Esophagus muscularis mucosa (tissue), 4 donors: ENCODE data around the gene ZNF827. TPM values are rescaled to one million over a fixed set of nuclear protein-coding genes. Genes with fewer than 3 reads are reported as not detected.
A peak's percentile ranks its signal among the peaks of the same experiment; 100 is the strongest.

Experiments
- DNase-seq: peaks from one replicate; pipeline ENCODE4 v3.0.0-alpha.2; 2017; ENCODE audit errors: extremely low spot score
- H3K27ac ChIP-seq, 4 donors: fragments of 200-600 bp; sonication (generic); replicated peaks in 1 of 4; 1 replicate in 3 of 4; 2 replicates in 1 of 4; pipeline ENCODE4 v1.5.1; 2016 to 2019; ENCODE audit warnings: mild to moderate bottlenecking in 1 of 4
- H3K27me3 ChIP-seq, 4 donors: fragments of 200-600 bp; sonication (generic); one replicate each; pipeline versions ENCODE4 v1.5.1 to v1.6.0; 2016 to 2019
- H3K36me3 ChIP-seq, 4 donors: fragments of 200-600 bp; sonication (generic); one replicate each; pipeline ENCODE4 v1.5.1; 2016 to 2019
- H3K4me1 ChIP-seq, 4 donors: fragments of 200-600 bp; sonication (generic); one replicate each; pipeline ENCODE4 v1.5.1; 2016 to 2019
- H3K4me3 ChIP-seq, 4 donors: fragments of 200-600 bp; sonication (generic); 1 replicate in 2 of 4; 2 replicates in 2 of 4; pipeline ENCODE4 v1.5.1; 2016 to 2019; ENCODE audit warnings: mild to moderate bottlenecking in 4 of 4, moderate library complexity in 1 of 4
- H3K9me3 ChIP-seq, 4 donors: fragments of 200-600 bp; sonication (generic); 1 replicate in 3 of 4; 2 replicates in 1 of 4; pipeline ENCODE4 v1.5.1; 2016 to 2019
- CTCF ChIP-seq, 3 experiments: fragments of 200-600 bp in 2 of 3; fragments of 450-650 bp in 1 of 3; sonication (generic) in 2 of 3; IDR thresholded peaks; one replicate each; pipeline ENCODE4 v1.5.1; 2017 to 2019; ENCODE audit warnings: antibody characterized with exemption in 3 of 3, mild to moderate bottlenecking in 2 of 3, moderate library complexity in 1 of 3
- EP300 ChIP-seq: sonication (generic); formaldehyde crosslinking; IDR thresholded peaks from one replicate; pipeline ENCODE4 v1.6.1; 2017; ENCODE audit warnings: antibody characterized with exemption
- POLR2A ChIP-seq: fragments of 450-650 bp; IDR thresholded peaks from one replicate; pipeline ENCODE4 v1.6.1; 2017; ENCODE audit warnings: antibody characterized with exemption, moderate library complexity, mild to moderate bottlenecking, low read depth
- POLR2AphosphoS5 ChIP-seq, 2 donors: sonication (generic); formaldehyde crosslinking; IDR thresholded peaks; one replicate each; pipeline ENCODE4 v1.6.1; 2017; ENCODE audit warnings: antibody characterized with exemption in 2 of 2
- WGBS: methylation state at CpG from one replicate; pipeline ENCODE4 v1.1.5; 2018; 5-methylcytosine and 5-hydroxymethylcytosine counted together
- intact Hi-C: fragments of 100-400 bp; cut with DNase I; formaldehyde crosslinking; loops from one replicate; pipeline ENCODE4 v1.15.1; 2023
- total RNA-seq, 4 donors: library from RNA; depleted of rRNA; stranded (reverse); fragments of >200 nt; gene quantifications; one replicate each; pipeline versions ENCODE4 v1.1.0 to v1.2.1, GENCODE V29; 2016

ZNF827 gene
- total RNA-seq, 4 donors from 2014 or later, result 11.1 to 27.2 (median 19.0) TPM

DNA sequence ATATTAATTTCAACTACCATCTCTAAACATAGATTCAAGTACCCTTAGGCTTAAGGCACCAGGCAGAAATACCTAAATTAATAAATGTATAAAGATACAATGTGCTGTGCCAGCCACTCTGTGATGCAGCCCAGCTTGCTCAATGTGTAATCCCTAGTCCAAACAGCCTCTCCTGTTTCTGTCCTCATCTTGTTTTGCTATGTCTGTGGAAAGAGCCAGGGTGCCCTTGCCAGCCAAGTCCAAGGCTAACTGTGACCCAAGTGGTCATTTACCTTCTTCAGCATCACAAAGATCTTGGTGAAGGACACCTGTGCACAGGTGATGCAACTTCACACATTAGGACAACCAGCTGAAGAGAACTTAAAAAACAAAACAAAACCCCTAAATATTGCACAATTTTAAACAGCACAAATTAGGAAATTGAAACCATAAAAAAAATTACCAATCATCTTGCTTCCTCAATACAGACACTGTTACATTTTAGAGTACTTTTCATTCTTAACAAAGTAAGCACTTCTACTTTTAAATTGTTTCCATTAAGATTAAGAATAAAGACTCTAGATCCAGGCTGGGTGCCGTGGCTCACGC lies 169.1 kb downstream of the ZNF827 start:
- no peaks in the 10 kb centered on the region for H3K27me3 ChIP-seq

GRCh38 chr4:145766273-145766672 lies 172.3 kb downstream of the ZNF827 start:
- Histone ChIP-seq H3K27ac (no peak overlapping the region), H3K4me3 (no peak overlapping the region), H3K27me3 (no peaks in the 10 kb centered on the region), H3K9me3 (no peaks in the 10 kb centered on the region), H3K36me3 (peaks cover 12 to 52% (median 43%) of the 10 kb centered on the region in 4 donors), H3K4me1 (no peaks in the 10 kb centered on the region)
- intact Hi-C loops, result no loop called here
- peak; percentile 39 for DNase-seq
- WGBS, result 97% methylated on average over 5 of the region's 5 CpGs
- no peak for TF ChIP-seq CTCF (IDR thresholded peaks at IDR 0.05)
- no peak for TF ChIP-seq POLR2A
- TF ChIP-seq EP300, result no peak
- TF ChIP-seq POLR2AphosphoS5 (IDR thresholded peaks at IDR 0.05), result no peak

More for the DNA sequence above, 169.1 kb downstream of the ZNF827 start:
- Histone ChIP-seq H3K4me1 (peaks cover 0 to 14% (median 9%) of the 10 kb centered on the region in 4 donors), H3K9me3 (no peaks in the 10 kb centered on the region), H3K4me3 (no peak overlapping the region), H3K27ac (no peak overlapping the region), H3K36me3 (peaks cover 11 to 43% (median 26%) of the 10 kb centered on the region in 4 donors)
- TF ChIP-seq EP300, result no peak
- no peak for TF ChIP-seq POLR2A
- TF ChIP-seq CTCF (IDR thresholded peaks at IDR 0.05), result no peak
- no peak for TF ChIP-seq POLR2AphosphoS5 (IDR thresholded peaks at IDR 0.05)
- 81% methylated on average over 2 of the region's 2 CpGs for WGBS
- intact Hi-C loops, result no loop called here
- peak; percentile 57 for DNase-seq

GRCh38 chr4:145763399-145763798 lies 175.2 kb downstream of the ZNF827 start:
- Histone ChIP-seq H3K9me3 (no peaks in the 10 kb centered on the region), H3K4me1 (no peaks in the 10 kb centered on the region), H3K27ac (no peak overlapping the region), H3K4me3 (no peak overlapping the region), H3K36me3 (peaks cover 18 to 67% (median 61%) of the 10 kb centered on the region in 4 donors), H3K27me3 (no peaks in the 10 kb centered on the region)
- no peak for TF ChIP-seq CTCF (IDR thresholded peaks at IDR 0.05)
- TF ChIP-seq EP300, result no peak
- no peak for TF ChIP-seq POLR2A
- no peak for TF ChIP-seq POLR2AphosphoS5 (IDR thresholded peaks at IDR 0.05)
- intact Hi-C loops, result no loop called here
- peak; percentile 66 for DNase-seq
- WGBS, result 90% methylated on average over 4 of the region's 4 CpGs

DNA sequence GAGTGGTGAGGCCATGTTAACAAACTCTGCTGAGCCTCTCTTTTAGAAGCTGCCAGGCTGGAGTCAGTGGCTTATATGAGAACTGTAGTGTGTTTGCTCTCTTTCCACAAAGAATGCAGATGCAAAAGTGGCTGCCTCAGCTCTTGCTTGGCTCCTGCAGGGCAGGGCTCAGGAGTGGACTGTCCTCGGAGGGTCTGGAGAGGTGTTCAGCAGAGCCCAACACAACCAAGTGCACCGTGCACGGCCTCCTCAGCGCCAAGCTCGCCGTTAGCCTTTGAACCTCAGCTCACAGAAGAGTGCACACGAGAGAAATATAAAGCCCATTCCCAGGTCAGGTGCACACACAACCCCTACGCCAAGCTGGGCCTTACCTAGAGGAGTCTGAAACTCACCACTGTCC lies 175.9 kb downstream of the ZNF827 start:
- TF ChIP-seq POLR2A (no peak), POLR2AphosphoS5 (IDR thresholded peaks at IDR 0.05) (no peak), EP300 (no peak), CTCF (IDR thresholded peaks at IDR 0.05) (no peak)
- Histone ChIP-seq H3K4me3 (no peak overlapping the region), H3K4me1 (no peaks in the 10 kb centered on the region), H3K27me3 (no peaks in the 10 kb centered on the region), H3K27ac (no peak overlapping the region), H3K9me3 (no peaks in the 10 kb centered on the region), H3K36me3 (peaks cover 18 to 67% (median 61%) of the 10 kb centered on the region in 4 donors)
- DNase-seq, result peak; percentile 47
- intact Hi-C loops, result no loop called here
- WGBS, result 95% methylated on average over 8 of the region's 8 CpGs
